Measurements from ENCODE around the gene ZMYND15. TPM values are rescaled to one million over a fixed set of nuclear protein-coding genes. Genes with fewer than 3 reads are reported as not detected.

The ZMYND15 gene
- polyA plus RNA-seq, 1 experiment = 0.14 TPM

- Histone ChIP-seq H3K9me3 (ENCODE audit: control insufficient read depth, insufficient read depth, low read length) (peaks cover 5% of the 10 kb centered on the region; the same call in 1 of the 2 replicates), H3K27ac (ENCODE audit: low read depth, low read length) (no peak overlapping the region), H3K4me3 (ENCODE audit: low read depth, low read length) (no peak overlapping the region), H3K27me3 (ENCODE audit: control insufficient read depth, insufficient read depth, low read length) (peaks cover 79% of the 10 kb centered on the region)
- DNase-seq (ENCODE audit: low read depth, low spot score) = no peak
- POLR2A ChIA-PET = no interaction called here
- TF ChIP-seq CTCF (IDR thresholded peaks at IDR 0.05; ENCODE audit: low read depth, low read length) = no peak
- CTCF ChIA-PET = no interaction called here
These were observed 3.0 kb downstream of the ZMYND15 start for GRCh38 chr17:4742629-4743028.

GRCh38 chr17:4743216-4743615 is 3.6 kb downstream of the ZMYND15 start:
- POLR2A ChIA-PET = no interaction called here

GRCh38 chr17:4743898-4744297 is 4.3 kb downstream of the ZMYND15 start:
- DNase-seq (ENCODE audit: low read depth, low spot score) = no peak
- TF ChIP-seq CTCF (IDR thresholded peaks at IDR 0.05; ENCODE audit: low read depth, low read length) = no peak
- H3K27ac ChIP-seq (ENCODE audit: low read depth, low read length) = no peak overlapping the region
- peaks cover 78% of the 10 kb centered on the region for H3K27me3 ChIP-seq (ENCODE audit: control insufficient read depth, insufficient read depth, low read length)
- ChIA-PET POLR2A (no interaction called here), CTCF (no interaction called here)
- H3K9me3 ChIP-seq (ENCODE audit: control insufficient read depth, insufficient read depth, low read length) = peaks cover 5% of the 10 kb centered on the region; the same call in 1 of the 2 replicates
- H3K4me3 ChIP-seq (ENCODE audit: low read depth, low read length) = no peak overlapping the region

More at GRCh38 chr17:4743216-4743615, 3.6 kb downstream of the ZMYND15 start:
- H3K27me3 ChIP-seq (ENCODE audit: control insufficient read depth, insufficient read depth, low read length) = peaks cover 80% of the 10 kb centered on the region
- peaks cover 5% of the 10 kb centered on the region; the same call in 1 of the 2 replicates for H3K9me3 ChIP-seq (ENCODE audit: control insufficient read depth, insufficient read depth, low read length)
- no peak for DNase-seq (ENCODE audit: low read depth, low spot score)
- no peak for TF ChIP-seq CTCF (IDR thresholded peaks at IDR 0.05; ENCODE audit: low read depth, low read length)
- H3K27ac ChIP-seq (ENCODE audit: low read depth, low read length) = no peak overlapping the region
- CTCF ChIA-PET = no interaction called here
- no peak overlapping the region for H3K4me3 ChIP-seq (ENCODE audit: low read depth, low read length)

- no peak overlapping the region for H3K4me3 ChIP-seq (ENCODE audit: low read depth, low read length)
- H3K9me3 ChIP-seq (ENCODE audit: control insufficient read depth, insufficient read depth, low read length) = no peaks in the 10 kb centered on the region
- DNase-seq (ENCODE audit: low read depth, low spot score) = no peak
- POLR2A ChIA-PET = no interaction called here
- H3K27ac ChIP-seq (ENCODE audit: low read depth, low read length) = no peak overlapping the region
- CTCF ChIA-PET = no interaction called here
- no peak for TF ChIP-seq CTCF (IDR thresholded peaks at IDR 0.05; ENCODE audit: low read depth, low read length)
- H3K27me3 ChIP-seq (ENCODE audit: control insufficient read depth, insufficient read depth, low read length) = peaks cover 76% of the 10 kb centered on the region
These were observed 5.7 kb downstream of the ZMYND15 start for GRCh38 chr17:4744999-4745969.

- Histone ChIP-seq H3K27ac (ENCODE audit: low read depth, low read length) (no peak overlapping the region), H3K9me3 (ENCODE audit: control insufficient read depth, insufficient read depth, low read length) (no peaks in the 10 kb centered on the region), H3K27me3 (ENCODE audit: control insufficient read depth, insufficient read depth, low read length) (peaks cover 57% of the 10 kb centered on the region), H3K4me3 (ENCODE audit: low read depth, low read length) (no peak overlapping the region)
- POLR2A ChIA-PET = interaction anchor here (1.1 kb wide), 1 partner anchor 48 kb away, joined by 7 read pairs; the partner anchor contains the start of gene PSMB6
- TF ChIP-seq CTCF (IDR thresholded peaks at IDR 0.05; ENCODE audit: low read depth, low read length) = no peak
- CTCF ChIA-PET = no interaction called here
- no peak for DNase-seq (ENCODE audit: low read depth, low spot score)
These were observed 8.2 kb downstream of the ZMYND15 start for GRCh38 chr17:4747847-4748246.
